Nephron (organoid): Measurements from ENCODE around the gene BTG2.

Source experiments
- H3K27ac Mint-ChIP-seq, 3 experiments: 2 replicates each; pipeline ENCODE4 v1.8.0; 2020; ENCODE audit warnings: mixed read lengths in 3 of 3, mild to moderate bottlenecking in 2 of 3, moderate library complexity in 1 of 3
- H3K27me3 Mint-ChIP-seq: 2 replicates; pipeline ENCODE4 v1.8.0; 2021; ENCODE audit warnings: low read depth, mild to moderate bottlenecking, moderate library complexity, mixed read lengths
- H3K36me3 Mint-ChIP-seq: 2 replicates; pipeline ENCODE4 v1.8.0; 2020; ENCODE audit warnings: low read depth, mixed read lengths
- H3K4me1 Mint-ChIP-seq: 2 replicates; pipeline ENCODE4 v1.8.0; 2020; ENCODE audit warnings: mixed read lengths
- H3K4me3 Mint-ChIP-seq, 3 experiments: 2 replicates each; pipeline ENCODE4 v1.8.0; 2020; ENCODE audit warnings: mild to moderate bottlenecking in 3 of 3, mixed read lengths in 3 of 3, moderate library complexity in 2 of 3
- H3K9me3 Mint-ChIP-seq: 2 replicates; pipeline ENCODE4 v1.8.0; 2020; ENCODE audit warnings: mixed read lengths
- CTCF ChIP-seq, 3 experiments: fragments of 200-600 bp; sonication (generic); IDR thresholded peaks; one replicate each; pipeline ENCODE4 v1.5.0; 2021; ENCODE audit warnings: antibody characterized with exemption in 3 of 3; ENCODE audit not compliant: unreplicated experiment in 3 of 3

BTG2 gene

DNA sequence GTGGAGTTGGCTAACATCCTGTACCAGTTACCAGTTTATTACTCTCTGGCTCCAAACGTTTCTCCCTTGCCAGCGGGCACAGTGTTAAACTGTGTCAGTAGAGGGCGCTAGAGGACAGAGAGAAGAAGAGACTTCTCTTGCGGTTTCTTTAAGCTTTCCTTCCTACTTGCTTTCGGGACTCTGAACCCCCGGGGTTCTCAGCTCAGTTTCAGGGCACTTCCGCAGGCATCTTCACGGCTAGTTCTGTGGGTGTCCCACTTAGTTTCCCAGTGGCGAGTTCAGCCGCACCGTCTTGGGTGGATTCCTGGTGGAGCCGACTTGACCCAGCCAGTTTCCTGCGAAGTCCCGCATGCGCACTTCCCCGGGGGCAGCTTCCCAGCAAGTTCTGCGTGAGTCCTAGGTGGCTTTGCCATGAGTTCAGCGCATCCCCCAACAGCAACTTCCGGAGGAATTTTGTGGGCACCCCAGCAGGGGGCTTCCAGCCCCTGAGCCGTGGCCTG lies 37.9 kb upstream of the BTG2 start:
- H3K36me3 Mint-ChIP-seq: no peaks in the 10 kb centered on the region
- TF ChIP-seq CTCF (IDR thresholded peaks at IDR 0.05; ENCODE audit: unreplicated experiment in 3 of 3): peak; percentile 91 to 98 (median 97)
- H3K4me1 Mint-ChIP-seq: peaks cover 25% of the 10 kb centered on the region
- H3K27me3 Mint-ChIP-seq: peaks cover under 1% of the 10 kb centered on the region
- peak overlapping the region; percentile 19 to 66 (median 43) for H3K27ac Mint-ChIP-seq
- peak overlapping the region; percentile 86 to 88 (median 86) for H3K4me3 Mint-ChIP-seq
- H3K9me3 Mint-ChIP-seq: no peaks in the 10 kb centered on the region

DNA sequence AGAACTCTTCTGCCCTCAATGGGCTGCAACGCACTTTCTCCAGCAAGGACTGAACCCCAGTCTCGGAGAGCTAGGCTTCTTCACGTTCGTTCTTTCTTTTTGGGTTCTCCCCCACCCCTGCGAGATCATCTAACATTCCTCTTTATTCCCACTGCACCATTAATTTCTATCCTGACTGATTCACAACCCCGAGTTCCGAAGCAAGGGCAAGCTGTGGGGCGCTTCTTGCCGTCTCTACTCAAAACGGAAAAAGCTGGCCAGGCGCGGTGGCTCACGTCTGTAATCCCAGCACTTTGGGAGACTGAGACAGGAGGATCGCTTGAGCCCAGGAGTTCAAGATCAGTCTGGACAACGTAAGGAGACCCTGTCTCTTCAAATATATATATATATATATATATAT lies 37.4 kb upstream of the BTG2 start:
- no peak for TF ChIP-seq CTCF (IDR thresholded peaks at IDR 0.05; ENCODE audit: unreplicated experiment in 3 of 3)
- Mint-ChIP-seq H3K4me1 (peaks cover 25% of the 10 kb centered on the region), H3K36me3 (no peaks in the 10 kb centered on the region), H3K27ac (peak overlapping the region; percentile 19 to 66 (median 43)), H3K4me3 (peak overlapping the region; percentile 86 to 88 (median 86)), H3K27me3 (no peaks in the 10 kb centered on the region), H3K9me3 (no peaks in the 10 kb centered on the region)

GRCh38 chr1:203268901-203269653 lies 36.2 kb upstream of the BTG2 start:
- Mint-ChIP-seq H3K27me3 (no peaks in the 10 kb centered on the region), H3K9me3 (no peaks in the 10 kb centered on the region), H3K27ac (no peak overlapping the region), H3K36me3 (no peaks in the 10 kb centered on the region), H3K4me3 (no peak overlapping the region), H3K4me1 (peaks cover 35% of the 10 kb centered on the region)
- TF ChIP-seq CTCF (IDR thresholded peaks at IDR 0.05; ENCODE audit: unreplicated experiment in 3 of 3): peak; percentile 86 to 95 (median 92)

- no peak for TF ChIP-seq CTCF (IDR thresholded peaks at IDR 0.05; ENCODE audit: unreplicated experiment in 3 of 3)
- Mint-ChIP-seq H3K36me3 (no peaks in the 10 kb centered on the region), H3K4me3 (no peak overlapping the region), H3K4me1 (peaks cover 38% of the 10 kb centered on the region), H3K9me3 (no peaks in the 10 kb centered on the region), H3K27me3 (no peaks in the 10 kb centered on the region), H3K27ac (no peak overlapping the region)
Observed at GRCh38 chr1:203269654-203270020, 35.7 kb upstream of the BTG2 start.

GRCh38 chr1:203270448-203270847 lies 34.9 kb upstream of the BTG2 start:
- no peaks in the 10 kb centered on the region for H3K27me3 Mint-ChIP-seq
- peak overlapping the region in 1 of 3 experiments; percentile 75 for H3K27ac Mint-ChIP-seq
- TF ChIP-seq CTCF (IDR thresholded peaks at IDR 0.05; ENCODE audit: unreplicated experiment in 3 of 3): no peak
- H3K9me3 Mint-ChIP-seq: no peaks in the 10 kb centered on the region
- no peak overlapping the region for H3K4me3 Mint-ChIP-seq
- no peaks in the 10 kb centered on the region for H3K36me3 Mint-ChIP-seq
- peaks cover 46% of the 10 kb centered on the region for H3K4me1 Mint-ChIP-seq
